Endothelial cell of umbilical vein (primary cell): ENCODE results near the gene CLCNKA.
"Not testable (repeated sequence)": the region's sequence is repeated elsewhere in the genome, so short reads cannot be mapped to it uniquely, and the experiment has no call there.

Experiments
- CTCF ChIP-seq, 2 donors: IDR thresholded peaks; 1 replicate in 1 of 2; 2 replicates in 1 of 2; pipeline ENCODE4 v1.5.1; 2011; ENCODE audit warnings: low read length in 2 of 2, mild to moderate bottlenecking in 2 of 2, moderate library complexity in 2 of 2, control low read depth in 1 of 2, inconsistent platforms in 1 of 2, low read depth in 1 of 2; ENCODE audit not compliant: insufficient read depth in 1 of 2; ENCODE audit errors: extremely low read depth in 1 of 2
- EZH2 ChIP-seq: IDR thresholded peaks from 2 replicates; pipeline ENCODE4 v1.6.1; 2012; ENCODE audit warnings: borderline replicate concordance, low read depth, mild to moderate bottlenecking, moderate library complexity, low read length, inconsistent platforms; ENCODE audit not compliant: severe bottlenecking
- GATA2 ChIP-seq: IDR thresholded peaks from 2 replicates; pipeline ENCODE4 v1.7.0; 2011; ENCODE audit warnings: low read depth, mild to moderate bottlenecking, moderate library complexity, mixed read lengths, low read length; ENCODE audit not compliant: insufficient read length, insufficient read depth
- MAX ChIP-seq: IDR thresholded peaks from 2 replicates; pipeline ENCODE4 v1.6.1; 2011; ENCODE audit not compliant: insufficient read depth, insufficient read length
- MYC ChIP-seq: IDR thresholded peaks from one replicate; pipeline ENCODE4 v1.6.1; 2011; ENCODE audit warnings: mild to moderate bottlenecking, low read depth, low read length
- POLR2A ChIP-seq: IDR thresholded peaks from 2 replicates; pipeline ENCODE4 v1.6.1; 2012; ENCODE audit warnings: low read depth, mild to moderate bottlenecking, control low read depth, low read length
- POLR2AphosphoS5 ChIP-seq: IDR thresholded peaks from 2 replicates; pipeline ENCODE4 v1.6.1; 2012; ENCODE audit warnings: low read depth, mild to moderate bottlenecking, control low read depth, low read length, moderate library complexity; ENCODE audit not compliant: insufficient read depth

GRCh38 chr1:16062687-16063075 lies 40.8 kb downstream of the CLCNKA start:
- TF ChIP-seq POLR2A; CTCF (IDR thresholded peaks at IDR 0.05; ENCODE audit: extremely low read depth in 1 of 2, insufficient read depth in 1 of 2, low read depth in 1 of 2, low read length in 2 of 2); MYC; MAX; POLR2AphosphoS5; EZH2; GATA2: not testable (repeated sequence)
